8988T (cell line): ENCODE results near the gene FAM76A.
A peak's percentile ranks its signal among the peaks of the same experiment; 100 is the strongest.
"Not testable (repeated sequence)": the region's sequence is repeated elsewhere in the genome, so short reads cannot be mapped to it uniquely, and the experiment has no call there.

Experiments
- DNase-seq: peaks from one replicate; pipeline ENCODE4 v3.0.0; 2011

Gene FAM76A

GRCh38 chr1:27725374-27726172 lies at the start of gene FAM76A:
Gene FAM76A (plus strand): TSS chr1:27725961. CDS start chr1:27726081, 120 bp downstream.
- DNase-seq = peak; percentile 83

DNA sequence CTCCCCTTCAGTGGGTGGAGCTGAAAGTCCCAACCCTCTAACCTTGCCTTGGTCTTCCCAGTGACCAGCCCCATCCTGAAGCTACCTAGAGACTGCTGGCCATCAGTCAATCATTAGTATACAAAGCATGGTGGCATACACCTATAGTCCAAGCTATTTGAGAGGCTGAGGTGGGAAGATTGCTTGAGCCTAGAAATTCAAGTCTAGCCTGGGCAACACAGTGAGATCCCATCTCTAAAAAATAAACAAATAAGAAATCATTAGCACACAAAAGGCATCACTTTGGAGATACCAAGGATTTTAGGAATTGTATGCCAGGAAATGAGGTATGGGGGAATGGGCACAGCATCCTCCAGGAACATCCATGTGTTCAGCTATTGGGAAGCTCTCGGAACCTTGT lies 49.4 kb upstream of the FAM76A start:
- DNase-seq = no peak

GRCh38 chr1:27678747-27679146 lies 47.0 kb upstream of the FAM76A start:
- no peak for DNase-seq

DNA sequence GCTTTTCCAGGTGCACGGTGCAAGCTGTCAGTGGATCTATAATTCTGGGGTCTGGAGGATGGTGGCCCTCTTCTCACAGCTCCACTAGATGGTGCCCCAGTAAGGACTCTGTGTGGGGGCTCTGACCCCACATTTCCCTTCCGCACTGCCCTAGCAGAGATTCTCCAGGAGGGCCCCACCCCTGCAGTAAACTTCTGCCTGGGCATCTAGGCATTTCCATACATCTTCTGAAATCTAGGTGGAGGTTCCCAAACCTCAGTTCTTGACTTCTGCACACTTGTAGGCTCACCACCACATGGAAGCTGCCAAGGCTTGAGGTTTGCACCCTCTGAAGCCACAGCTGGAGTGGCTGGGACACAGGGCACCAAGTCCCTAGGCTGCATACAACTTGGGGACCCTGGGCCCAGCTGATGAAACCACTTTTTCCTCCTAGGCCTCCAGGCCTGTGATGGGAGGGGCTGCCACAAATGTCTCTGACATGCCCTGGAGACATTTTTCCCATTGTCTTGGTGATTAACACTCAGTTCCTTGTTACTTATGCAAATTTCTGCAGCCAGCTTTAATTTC lies 45.5 kb upstream of the FAM76A start:
- DNase-seq = not testable (repeated sequence)

DNA sequence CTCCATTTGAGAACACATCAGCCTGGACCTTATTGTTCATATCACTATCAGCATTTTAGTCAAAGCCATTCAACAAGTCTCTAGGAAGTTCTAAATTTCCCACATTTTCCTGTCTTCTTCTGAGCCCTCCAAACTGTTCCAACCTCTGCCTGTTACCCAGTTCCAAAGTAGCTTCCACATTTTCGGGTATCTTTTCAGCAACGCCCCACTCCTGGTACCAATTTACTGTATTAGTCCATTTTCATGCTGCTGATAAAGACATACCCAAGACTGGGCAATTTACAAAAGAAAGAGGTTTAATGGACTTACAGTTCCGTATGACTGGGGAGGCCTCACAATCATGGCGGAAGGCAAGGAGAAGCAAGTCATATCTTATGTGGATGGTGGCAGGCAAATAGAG lies 44.2 kb upstream of the FAM76A start:
- DNase-seq = not testable (repeated sequence)

DNA sequence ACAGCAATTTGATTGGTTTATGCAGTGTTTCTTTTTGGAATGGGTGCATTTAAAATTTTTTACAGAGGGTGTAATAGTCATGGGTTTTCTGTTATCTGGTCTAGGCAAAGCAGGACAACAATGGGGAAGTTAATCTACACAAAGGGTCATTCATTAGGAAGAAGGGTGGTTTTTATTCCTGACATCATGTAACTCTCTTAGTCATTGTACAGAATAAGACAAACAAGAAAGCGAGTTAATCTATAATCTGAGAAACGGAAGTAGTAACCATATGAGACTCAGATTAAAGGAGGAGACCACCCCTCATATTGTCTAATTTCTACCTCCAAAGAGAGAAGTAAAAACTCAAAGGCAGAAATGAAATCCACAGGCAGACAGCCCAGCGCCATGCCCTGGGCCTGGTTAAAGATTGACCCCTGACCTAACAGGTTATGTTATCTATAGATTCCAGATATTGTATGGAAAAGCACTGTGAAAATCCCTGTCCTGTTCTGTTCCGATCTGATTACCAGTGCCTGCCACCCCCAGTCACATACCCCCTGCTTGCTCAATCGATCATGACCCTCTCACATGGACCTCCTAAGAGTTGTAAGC lies 43.3 kb upstream of the FAM76A start:
- DNase-seq = no peak

DNA sequence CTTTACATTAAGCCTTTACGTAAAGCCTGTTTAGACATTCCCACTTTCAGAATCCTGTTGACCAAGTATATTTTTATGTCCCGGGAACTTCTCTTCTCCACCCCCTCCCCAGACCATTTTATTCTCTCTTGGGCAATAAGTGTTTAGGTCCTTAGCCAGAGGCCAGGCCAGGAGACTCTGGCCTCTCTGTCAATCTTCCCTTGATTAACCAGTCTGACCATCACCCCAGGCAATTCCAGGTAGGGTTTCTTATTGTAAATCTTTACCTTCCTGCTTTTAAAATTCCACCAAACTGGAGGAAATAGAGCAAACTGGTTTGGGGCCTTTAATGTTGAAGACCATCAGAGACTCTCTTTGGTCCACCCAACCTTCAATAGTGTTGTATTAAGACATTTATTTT lies 41.6 kb upstream of the FAM76A start:
- DNase-seq = no peak

- DNase-seq = no peak
Measured at GRCh38 chr1:27686223-27686990, 39.4 kb upstream of the FAM76A start.

- DNase-seq = no peak
Measured at GRCh38 chr1:27687906-27688305, 37.9 kb upstream of the FAM76A start.

GRCh38 chr1:27689423-27690173 lies 36.2 kb upstream of the FAM76A start:
- no peak for DNase-seq

GRCh38 chr1:27690183-27690582 lies 35.6 kb upstream of the FAM76A start:
- DNase-seq = no peak

GRCh38 chr1:27696835-27697234 lies 28.9 kb upstream of the FAM76A start:
- DNase-seq = not testable (repeated sequence)

DNA sequence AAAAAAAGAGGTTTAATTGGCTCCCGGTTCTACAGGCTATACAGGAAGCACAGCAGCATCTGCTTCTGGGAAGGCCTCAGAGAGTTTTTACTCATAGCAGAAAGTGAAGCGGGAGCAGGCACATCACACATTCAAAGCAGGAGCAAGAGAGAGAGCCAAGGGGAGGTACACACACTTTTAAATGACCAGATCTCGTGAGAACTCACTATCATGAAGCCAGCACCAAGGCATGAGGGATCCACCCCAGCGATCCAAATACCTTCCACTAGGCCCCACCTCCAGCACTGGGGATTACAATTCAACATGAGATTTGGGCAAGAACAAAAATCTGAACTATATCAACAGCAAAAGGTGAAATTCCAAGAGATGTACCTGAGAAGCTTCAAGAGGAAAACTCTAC lies 20.8 kb upstream of the FAM76A start:
- no peak for DNase-seq

DNA sequence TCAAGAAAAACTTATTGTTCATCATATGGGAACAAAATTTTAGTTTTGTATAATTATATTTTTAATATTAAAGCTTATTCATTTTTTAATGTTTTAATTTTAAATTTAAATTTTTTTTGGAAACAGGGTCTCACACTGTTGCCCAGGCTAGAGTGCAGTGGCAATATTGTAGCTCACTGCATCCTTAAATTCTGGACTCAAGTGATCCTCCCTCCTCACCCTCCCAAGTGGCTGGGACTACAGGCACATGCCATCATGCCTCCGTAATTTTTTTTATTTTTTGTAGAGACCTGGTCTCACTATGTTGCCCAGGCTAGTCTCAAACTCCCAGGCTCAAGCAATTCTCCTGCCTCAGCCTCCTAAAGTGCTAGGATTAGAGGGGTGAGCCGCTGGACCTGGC lies 20.2 kb upstream of the FAM76A start:
- no peak for DNase-seq

DNA sequence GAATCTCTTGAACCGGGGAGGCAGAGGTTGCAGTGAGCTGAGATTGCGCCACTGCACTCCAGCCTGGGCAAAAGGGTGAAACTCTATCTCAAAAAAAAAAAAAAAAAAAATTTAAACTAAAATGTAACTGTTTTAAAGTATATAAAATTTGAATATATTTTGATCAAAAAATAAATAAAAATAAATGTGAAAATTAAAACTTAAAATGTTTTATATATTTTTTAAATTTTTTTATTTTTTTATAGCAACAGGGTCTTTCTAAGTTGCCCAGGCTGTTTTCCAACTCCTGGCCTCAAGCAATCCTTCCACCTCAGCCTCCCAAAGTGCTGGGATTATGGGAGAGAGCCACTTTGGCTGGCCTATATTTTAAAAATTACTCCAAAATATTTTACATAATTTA lies 15.2 kb upstream of the FAM76A start:
- DNase-seq = no peak

DNA sequence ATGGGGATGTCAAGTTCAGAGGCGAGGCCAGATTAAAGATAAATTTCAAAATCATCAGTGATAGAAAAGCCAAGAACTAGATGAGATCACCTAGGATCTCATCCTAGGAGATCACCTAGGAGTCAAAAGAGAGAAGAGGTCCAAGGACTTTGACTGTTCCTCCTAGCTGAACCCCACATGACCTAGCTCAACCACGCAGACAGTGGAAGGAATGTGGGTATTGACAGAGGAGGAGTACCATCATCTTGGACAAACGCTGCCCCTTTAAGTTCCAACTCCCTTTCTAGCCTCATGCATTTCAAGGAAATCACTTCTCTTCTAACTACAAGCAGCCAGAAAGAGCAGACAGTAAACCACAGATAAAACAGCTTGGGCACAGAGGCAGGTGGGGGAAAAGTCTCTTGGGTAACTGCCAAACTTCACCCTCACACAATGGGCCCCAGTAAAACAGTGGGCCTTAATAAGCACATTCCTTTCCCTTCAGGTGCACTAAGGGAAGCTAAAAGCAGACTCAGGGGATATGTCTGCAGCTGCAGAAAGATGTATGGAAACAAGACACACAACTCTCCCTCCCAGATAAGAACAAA lies 12.5 kb upstream of the FAM76A start:
- DNase-seq = no peak

GRCh38 chr1:27713869-27714513 lies 11.8 kb upstream of the FAM76A start:
- DNase-seq = no peak

DNA sequence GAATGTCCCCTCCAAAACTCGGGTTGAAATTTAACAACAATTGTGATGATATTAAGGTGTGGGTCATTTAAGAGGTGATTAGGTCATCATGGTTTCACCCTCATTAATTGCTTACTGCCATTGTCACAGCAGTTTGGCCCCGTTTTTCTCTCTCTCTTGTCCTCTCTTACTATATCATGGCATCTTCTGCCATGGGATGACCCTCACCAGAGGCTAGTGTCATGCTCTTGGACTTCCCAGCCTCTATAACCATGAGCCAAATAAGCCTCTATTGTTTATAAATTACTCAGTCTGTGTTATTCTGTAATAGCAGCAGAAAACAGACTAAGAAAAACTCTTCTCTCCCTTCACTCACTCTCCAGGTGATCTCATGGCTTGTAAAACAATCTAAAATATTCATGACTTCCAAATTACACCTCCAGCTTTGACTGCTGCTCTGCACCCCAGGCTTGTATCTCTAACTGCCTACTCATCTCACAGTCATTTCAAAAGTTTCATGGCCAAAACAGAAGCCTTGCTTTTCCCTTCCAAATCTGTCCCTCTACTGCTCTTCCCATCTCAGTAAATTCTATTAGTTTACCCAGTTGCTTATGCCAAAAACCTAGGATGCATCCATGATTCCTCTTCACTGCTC lies 9.4 kb upstream of the FAM76A start:
- DNase-seq = no peak

DNA sequence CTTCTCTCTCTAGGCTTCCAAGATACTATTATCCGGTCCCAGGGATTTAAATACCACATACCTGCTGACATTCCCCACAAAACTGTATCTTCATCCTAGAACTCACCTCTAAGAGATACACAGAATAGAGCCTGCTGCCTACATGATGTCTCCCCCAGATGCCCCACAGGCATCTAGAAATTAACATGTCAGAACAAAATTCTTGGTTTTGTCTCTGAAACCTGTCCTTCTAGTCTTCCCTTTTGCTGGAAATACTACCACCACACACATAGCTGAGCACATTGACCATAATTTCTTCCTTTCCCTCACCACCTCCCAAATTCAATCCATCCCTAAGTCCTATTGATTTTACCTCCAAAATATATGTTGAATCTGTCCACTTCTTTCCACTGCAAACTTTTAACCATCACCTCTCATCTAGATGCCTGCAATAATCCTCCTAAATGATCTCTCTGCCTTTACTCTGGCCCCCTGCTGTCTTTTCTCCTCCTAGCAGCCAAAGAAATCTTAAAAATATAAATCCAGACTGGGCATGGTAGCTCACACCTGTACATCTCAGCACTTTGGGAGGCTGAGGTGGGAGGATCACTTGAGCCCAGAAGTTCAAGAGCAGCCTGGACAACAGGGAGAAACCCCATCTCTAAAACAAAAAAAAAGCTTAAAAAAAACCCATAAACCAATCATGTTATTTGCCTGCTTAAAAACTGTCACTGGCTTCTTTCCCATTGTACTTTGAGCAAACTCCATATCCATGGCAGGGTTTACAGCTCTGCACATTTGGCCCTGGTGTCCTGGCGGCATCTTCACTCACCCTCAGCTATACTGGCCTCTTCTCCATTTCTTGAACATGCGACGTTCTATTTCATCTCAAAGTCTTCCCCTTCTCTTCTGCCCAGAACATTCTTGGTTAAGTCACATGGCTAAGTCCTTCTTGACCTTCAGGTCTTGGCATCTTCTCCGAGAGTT lies 6.2 kb upstream of the FAM76A start:
- DNase-seq = no peak

DNA sequence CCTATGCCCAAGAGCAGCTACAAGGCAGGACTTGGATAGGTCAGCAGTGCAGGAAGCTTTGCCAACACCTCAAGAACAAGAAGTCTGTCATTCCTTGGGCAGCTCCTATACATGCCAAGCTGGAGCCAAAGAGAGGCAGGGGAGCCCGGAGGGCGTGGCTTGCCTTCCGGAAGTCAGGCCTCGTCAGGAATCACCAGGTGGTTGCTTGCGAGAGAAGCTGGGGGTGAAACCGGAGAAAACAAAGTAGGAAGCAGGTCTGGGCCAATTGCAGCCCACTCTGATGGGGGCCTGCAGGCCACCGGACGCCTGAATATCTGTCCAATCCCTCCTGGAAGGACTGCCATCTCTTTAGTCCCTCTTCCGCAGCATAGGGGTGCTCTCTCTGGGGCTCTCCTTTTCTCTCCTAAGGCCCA lies 794 bp upstream of the FAM76A start:
- no peak for DNase-seq
